ENCODE measurements around the gene TMEM51. TPM values are rescaled to one million over a fixed set of nuclear protein-coding genes. Genes with fewer than 3 reads are reported as not detected.

The TMEM51 gene
- total RNA-seq, 1 donor, result 1.0 TPM

DNA sequence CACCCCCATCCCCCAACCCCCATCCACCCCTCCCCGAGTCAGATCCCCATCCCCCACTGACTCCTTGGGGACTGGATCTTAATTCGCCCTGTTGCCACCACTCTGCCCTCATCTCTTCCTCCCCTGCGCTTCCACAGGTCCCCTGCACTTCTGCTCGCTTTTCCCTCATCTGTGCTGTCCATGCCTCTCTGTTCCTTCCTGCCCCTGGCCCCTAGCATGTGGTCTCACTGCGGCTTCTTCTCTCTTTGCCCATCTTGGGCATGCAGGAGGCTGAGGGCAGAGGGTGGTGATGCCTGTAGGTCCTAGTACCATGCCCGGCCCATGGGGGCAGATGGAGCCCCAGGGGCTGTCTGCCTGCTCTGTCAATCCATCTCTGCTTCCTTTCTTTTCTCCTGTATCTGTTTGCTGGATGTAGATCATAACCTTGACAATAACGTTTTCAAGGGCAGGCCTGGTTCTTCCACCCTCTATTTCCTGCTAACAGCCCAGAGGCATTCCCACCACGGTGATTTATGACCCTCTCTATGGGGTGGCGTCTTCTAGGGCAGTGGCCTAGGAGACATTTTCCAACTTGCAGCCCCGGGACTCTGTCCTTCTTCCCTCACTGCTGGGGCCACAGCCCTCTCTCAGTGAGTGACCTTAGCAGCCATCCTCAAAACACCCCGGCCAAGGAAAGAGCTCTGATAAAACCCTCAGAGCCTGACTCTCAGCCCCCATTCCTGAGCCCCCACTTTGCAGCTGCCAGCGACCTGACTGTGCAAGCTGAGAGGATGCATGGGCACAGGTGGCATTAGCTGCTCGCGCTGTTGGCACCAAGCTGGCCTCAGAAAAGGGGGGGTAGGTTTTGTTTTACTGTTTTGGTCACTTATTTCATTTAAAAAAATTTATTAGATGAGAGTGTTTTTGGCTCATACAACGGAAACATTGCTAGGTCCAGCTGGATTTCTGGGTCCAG is 33.9 kb downstream of the TMEM51 start:
- Histone ChIP-seq H3K27me3 (ENCODE audit: insufficient read depth, low read length) (no peaks in the 10 kb centered on the region), H3K4me1 (ENCODE audit: insufficient read depth, low read length) (no peaks in the 10 kb centered on the region), H3K4me3 (ENCODE audit: low read length) (no peak overlapping the region), H3K9me3 (ENCODE audit: low read depth, low read length) (no peaks in the 10 kb centered on the region)

DNA sequence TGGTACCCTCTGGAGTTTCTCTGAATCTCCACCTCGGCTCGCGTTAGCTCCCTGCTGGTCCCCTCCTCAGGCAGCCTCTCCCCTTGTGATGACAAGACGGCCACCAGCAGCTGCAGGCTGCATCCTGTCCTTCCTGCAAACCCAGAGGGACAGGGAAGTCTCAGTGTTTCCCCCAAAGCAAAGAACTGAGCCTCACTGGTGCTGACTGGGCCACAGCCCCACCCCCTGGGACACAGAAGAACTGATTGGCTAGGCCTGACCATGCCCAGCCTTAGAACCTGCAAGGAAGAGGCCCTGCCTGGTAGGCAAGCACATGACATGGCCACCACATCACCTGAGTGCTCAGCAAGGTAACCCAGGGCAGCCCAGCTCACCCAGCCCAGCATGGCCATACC is 34.6 kb downstream of the TMEM51 start:
- Histone ChIP-seq H3K27me3 (ENCODE audit: insufficient read depth, low read length) (no peaks in the 10 kb centered on the region), H3K4me3 (ENCODE audit: low read length) (no peak overlapping the region), H3K9me3 (ENCODE audit: low read depth, low read length) (no peaks in the 10 kb centered on the region), H3K4me1 (ENCODE audit: insufficient read depth, low read length) (no peaks in the 10 kb centered on the region)

DNA sequence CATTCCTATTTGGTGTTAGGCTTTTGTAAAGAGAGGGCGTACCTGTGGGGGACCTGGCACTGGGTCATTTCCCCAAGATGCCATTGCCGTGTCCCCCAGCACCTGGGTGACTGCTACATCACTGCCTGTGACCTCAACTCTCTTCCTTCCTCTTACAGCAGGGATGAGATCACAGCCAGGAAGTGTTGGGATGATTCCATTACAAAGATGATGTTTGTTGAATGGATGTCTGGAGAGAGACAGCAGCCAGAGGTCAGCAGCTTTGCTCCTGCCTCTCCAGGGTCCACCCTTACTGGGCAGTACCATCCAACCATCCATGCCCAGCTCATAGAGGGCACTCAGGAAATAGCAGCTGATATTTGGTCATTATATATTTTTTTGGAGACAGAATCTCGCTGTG is 35.1 kb downstream of the TMEM51 start:
- Histone ChIP-seq H3K4me1 (ENCODE audit: insufficient read depth, low read length) (no peaks in the 10 kb centered on the region), H3K9me3 (ENCODE audit: low read depth, low read length) (no peaks in the 10 kb centered on the region), H3K4me3 (ENCODE audit: low read length) (no peak overlapping the region), H3K27me3 (ENCODE audit: insufficient read depth, low read length) (no peaks in the 10 kb centered on the region)

DNA sequence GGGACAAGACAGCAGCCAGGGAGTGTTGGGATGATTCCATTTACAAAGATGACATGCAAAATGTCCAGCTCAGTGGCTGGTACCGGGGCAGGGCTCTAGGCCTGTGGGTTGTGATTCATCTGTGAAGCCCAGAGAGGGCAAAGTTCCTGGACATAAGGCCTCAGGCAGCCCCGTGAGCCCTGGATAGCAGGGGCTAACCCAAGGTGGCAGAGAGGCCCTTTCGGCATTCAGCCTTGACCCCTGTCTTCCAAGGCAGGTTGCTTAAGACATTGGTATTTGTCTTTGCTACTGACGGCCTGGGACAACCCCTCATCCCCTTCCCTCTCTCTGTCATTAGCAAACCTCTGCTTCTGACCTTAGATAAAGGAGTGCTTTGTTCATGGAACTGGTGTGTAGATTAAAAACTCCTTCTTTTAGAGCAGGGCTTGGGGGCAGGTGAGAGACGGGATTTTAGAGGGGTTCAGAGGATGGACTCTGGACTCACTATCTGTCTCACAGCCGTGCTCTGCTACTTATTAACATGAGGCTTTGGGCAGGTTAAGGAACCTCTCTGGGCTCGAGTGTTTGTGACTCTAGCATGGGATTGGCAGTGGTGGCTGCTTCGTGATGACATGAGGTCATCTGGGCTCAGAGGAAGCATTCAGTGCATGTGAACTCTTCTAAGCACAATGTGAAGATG is 36.3 kb downstream of the TMEM51 start:
- Histone ChIP-seq H3K27me3 (ENCODE audit: insufficient read depth, low read length) (no peaks in the 10 kb centered on the region), H3K9me3 (ENCODE audit: low read depth, low read length) (no peaks in the 10 kb centered on the region), H3K4me3 (ENCODE audit: low read length) (no peak overlapping the region), H3K4me1 (ENCODE audit: insufficient read depth, low read length) (no peaks in the 10 kb centered on the region)

DNA sequence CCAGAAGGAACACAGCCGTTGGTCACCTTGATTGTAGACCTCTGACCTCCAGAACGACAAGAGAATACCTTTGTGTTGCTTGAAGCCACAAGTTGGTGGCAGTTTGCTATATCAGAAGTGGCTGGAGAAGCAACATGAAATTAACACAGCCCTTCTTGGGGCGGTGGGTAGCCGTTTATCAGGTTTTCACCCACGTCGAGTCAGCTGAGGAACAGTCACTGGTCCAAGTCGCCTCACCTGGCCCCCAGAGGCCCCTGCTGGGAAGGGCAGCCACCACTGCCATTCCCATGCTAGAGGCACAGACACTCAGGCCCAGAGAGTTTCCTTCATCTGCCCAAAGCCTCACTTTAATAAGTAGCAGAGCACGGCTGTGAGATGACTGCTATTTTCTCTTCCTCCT is 37.7 kb downstream of the TMEM51 start:
- Histone ChIP-seq H3K4me3 (ENCODE audit: low read length) (no peak overlapping the region), H3K9me3 (ENCODE audit: low read depth, low read length) (no peaks in the 10 kb centered on the region), H3K27me3 (ENCODE audit: insufficient read depth, low read length) (no peaks in the 10 kb centered on the region), H3K4me1 (ENCODE audit: insufficient read depth, low read length) (no peaks in the 10 kb centered on the region)

DNA sequence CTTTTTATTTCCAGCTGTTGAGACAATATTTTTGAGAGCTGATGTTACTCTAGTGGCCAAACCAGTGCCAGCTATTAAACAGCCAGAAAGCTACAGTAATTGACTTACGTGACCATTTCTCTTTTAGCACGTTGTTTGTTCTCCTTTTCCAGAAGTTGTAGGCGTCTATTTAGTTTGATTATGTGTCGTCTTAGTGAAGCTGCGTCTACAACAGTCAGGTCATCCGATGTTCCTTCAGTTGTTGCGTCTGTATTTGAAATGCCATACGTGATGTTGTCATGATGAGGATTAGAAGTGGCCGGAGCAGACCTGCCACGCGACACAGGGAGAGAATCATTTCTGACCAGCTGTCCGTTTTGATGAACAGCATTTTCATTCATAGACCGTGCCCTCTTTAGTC is 38.2 kb downstream of the TMEM51 start:
- no peaks in the 10 kb centered on the region for H3K4me1 ChIP-seq (ENCODE audit: insufficient read depth, low read length)
- H3K27me3 ChIP-seq (ENCODE audit: insufficient read depth, low read length), result no peaks in the 10 kb centered on the region
- no peak overlapping the region for H3K4me3 ChIP-seq (ENCODE audit: low read length)
- H3K9me3 ChIP-seq (ENCODE audit: low read depth, low read length), result no peaks in the 10 kb centered on the region

DNA sequence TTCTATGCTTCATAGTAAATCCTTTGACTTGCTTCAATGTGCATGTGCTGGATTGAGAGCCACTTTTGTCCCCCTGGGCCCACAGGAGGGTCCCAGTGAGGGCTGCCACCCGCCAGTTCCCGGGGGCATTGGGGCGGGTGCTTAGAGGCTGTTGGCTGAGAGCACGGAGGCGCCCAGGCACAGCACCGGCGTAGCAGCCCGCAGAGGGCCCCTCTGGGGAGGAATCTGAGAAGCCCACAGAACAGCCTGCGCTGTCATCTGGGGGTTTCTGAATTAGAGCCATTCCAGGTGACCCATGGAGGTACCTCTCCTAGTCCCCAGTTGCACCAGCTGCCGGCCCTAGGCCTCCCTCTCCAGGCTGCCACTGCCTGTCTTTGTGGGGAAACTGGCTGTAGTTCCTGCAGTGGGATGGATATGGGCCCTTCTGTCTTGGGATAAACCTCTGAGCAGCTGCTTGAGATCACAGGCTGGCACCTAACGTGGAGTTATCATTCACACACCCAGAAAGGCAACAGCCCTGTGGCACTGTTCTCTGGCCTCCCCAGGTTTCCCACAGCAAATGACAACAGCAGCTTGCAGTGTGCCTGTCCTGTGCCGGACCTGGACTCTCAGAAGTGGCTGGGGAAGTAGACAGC is 39.5 kb downstream of the TMEM51 start:
- Histone ChIP-seq H3K4me3 (ENCODE audit: low read length) (no peak overlapping the region), H3K4me1 (ENCODE audit: insufficient read depth, low read length) (no peaks in the 10 kb centered on the region), H3K9me3 (ENCODE audit: low read depth, low read length) (no peaks in the 10 kb centered on the region), H3K27me3 (ENCODE audit: insufficient read depth, low read length) (no peaks in the 10 kb centered on the region)

DNA sequence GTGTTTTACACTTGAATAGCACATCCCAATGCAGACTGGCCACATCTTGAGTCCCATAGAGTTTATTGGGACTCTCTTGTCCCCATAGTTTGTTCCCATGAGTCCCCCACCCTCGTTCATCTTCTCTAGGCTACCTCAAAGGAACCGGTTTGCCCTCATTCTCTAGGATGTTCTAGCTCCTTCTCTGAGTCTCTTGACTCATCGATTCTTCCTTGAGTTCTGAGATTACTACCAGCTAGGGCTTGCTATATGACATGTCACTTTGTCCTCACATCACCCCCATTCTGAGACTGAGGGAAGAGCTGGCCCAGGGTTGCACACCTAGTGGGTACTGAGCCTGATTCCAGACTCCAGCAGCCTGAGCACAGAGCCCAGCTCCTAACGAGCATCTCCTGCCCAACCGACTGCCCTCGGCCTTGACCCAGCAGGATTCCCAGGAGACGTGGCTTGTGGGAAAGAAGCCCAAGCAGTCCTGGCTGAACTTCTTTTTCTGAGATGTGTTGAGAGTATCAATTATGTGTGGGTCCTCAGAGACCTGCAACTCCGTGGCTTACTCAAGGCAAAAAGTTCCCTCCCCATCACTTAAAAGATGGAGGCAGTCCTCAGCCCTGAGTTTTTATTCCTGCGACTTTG is 42.0 kb downstream of the TMEM51 start:
- H3K9me3 ChIP-seq (ENCODE audit: low read depth, low read length), result no peaks in the 10 kb centered on the region
- no peaks in the 10 kb centered on the region for H3K4me1 ChIP-seq (ENCODE audit: insufficient read depth, low read length)
- no peaks in the 10 kb centered on the region for H3K27me3 ChIP-seq (ENCODE audit: insufficient read depth, low read length)
- no peak overlapping the region for H3K4me3 ChIP-seq (ENCODE audit: low read length)

DNA sequence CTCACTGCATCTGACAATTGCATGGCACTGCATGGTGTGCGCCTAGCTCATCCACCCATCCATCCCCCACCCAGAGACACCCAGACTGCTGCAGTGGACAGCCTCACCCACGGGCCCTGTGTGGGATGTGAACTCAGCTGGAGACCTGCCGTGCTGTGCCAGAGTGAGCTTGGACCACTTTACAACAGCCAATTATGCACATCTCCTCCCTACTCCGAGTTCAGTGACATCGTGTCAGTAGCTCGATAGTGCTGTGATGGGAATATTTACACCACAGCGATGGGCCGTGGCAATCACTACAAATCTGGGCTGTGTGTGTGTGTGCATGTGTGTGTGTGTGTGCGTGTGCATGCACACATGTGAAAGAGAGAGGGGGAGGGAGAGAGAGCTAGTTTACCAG is 42.5 kb downstream of the TMEM51 start:
- no peaks in the 10 kb centered on the region for H3K27me3 ChIP-seq (ENCODE audit: insufficient read depth, low read length)

DNA sequence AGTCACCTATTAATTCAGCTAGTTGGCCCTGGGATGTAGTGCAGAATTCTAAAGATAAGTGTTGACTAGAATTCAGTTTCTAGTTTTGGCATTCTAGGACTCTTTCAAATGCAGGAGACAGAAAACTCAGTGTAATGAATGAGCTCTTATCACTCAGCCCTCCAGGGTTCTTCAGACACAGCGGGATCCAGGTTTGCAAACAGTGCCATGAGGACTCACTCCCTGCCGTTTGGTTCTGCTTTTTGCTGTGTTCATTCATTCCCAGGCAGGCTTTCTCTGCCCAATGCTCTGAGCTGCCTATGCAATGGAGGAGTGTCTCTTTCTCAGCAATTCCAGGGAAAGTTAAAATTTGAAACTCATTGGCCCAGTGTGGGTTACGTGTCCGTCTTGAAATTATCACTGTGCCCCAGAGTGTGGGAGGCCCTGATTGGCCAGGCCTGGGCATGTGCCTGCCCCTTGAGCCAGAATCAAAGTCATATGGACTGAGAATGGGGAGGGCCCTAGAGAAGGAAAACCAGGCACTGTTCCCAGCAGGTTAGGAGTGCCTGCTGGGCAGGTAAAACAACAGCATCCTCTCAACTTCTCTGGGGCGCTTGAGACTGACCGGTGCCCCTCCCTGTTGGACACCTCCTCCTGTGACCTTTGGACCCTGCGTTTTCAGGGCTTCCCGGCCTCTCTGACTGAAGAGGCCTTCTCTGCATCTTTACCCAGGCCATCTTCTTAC is 43.4 kb downstream of the TMEM51 start:
- H3K27me3 ChIP-seq (ENCODE audit: insufficient read depth, low read length), result no peaks in the 10 kb centered on the region
- H3K9me3 ChIP-seq (ENCODE audit: low read depth, low read length), result no peaks in the 10 kb centered on the region
- H3K4me1 ChIP-seq (ENCODE audit: insufficient read depth, low read length), result no peaks in the 10 kb centered on the region
- no peak overlapping the region for H3K4me3 ChIP-seq (ENCODE audit: low read length)

More for the DNA sequence above, 42.5 kb downstream of the TMEM51 start:
- H3K9me3 ChIP-seq (ENCODE audit: low read depth, low read length), result no peaks in the 10 kb centered on the region
- no peak overlapping the region for H3K4me3 ChIP-seq (ENCODE audit: low read length)
- H3K4me1 ChIP-seq (ENCODE audit: insufficient read depth, low read length), result no peaks in the 10 kb centered on the region

DNA sequence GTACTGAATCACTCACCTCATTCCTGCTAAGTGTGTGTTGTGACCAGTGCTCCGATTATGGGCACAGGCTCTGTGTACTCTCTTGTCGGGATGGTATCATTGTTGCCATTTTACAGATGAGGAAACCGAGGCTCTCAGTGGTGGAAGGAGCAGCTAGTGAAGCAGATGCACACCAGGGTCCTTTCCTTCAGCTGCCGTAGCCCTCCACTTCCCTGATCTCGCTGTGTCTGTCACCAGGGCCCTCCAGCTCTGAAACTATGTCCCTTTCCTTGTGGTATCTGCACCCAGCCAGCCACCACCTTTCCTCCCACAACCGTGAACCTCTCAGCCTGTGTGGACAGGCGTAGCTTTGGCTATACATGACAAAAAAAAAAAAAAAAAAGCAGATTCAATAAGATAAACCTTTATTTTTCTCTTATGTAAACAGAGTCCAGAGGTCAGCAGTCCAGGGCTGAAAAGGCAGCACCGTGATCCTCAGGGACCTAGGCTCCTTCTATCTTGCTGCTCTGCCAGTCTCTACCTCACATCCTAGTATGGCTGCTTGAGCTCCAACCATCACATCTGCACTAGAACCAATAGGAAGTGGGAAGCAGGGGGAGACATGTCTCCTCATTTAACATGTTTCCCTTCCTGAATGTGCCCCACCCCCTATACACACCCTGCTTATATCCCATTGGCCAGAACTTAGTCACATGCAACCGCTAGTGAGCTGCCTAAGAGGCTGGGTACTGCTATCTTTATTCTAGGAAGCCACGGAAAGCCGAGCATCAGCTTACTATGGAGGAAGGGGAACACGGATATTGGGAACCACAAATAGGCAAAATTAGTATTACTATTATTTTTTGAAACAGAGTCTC is 44.3 kb downstream of the TMEM51 start:
- no peaks in the 10 kb centered on the region for H3K4me1 ChIP-seq (ENCODE audit: insufficient read depth, low read length)
- H3K4me3 ChIP-seq (ENCODE audit: low read length), result no peak overlapping the region
- H3K27me3 ChIP-seq (ENCODE audit: insufficient read depth, low read length), result no peaks in the 10 kb centered on the region
- H3K9me3 ChIP-seq (ENCODE audit: low read depth, low read length), result no peaks in the 10 kb centered on the region

DNA sequence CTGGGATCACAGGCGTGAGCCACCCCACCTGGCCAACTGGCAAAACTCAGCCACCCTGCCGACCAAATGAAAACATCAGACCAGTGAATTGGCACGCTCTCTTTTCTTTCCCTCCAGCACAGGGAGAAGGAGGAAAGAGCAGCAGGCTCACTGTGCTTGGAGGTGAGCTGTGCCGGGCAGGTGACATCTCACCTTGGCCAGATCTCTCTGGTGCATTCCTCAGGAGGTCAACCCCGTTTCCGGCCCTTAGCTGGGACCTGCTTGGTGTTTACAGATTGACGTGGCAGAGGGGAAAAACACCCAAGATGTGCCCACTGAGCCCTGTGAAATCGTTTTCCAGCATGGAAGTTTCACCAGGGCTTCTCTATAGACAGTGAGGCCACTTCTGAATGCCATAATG is 45.1 kb downstream of the TMEM51 start:
- Histone ChIP-seq H3K4me3 (ENCODE audit: low read length) (no peak overlapping the region), H3K9me3 (ENCODE audit: low read depth, low read length) (no peaks in the 10 kb centered on the region), H3K4me1 (ENCODE audit: insufficient read depth, low read length) (no peaks in the 10 kb centered on the region), H3K27me3 (ENCODE audit: insufficient read depth, low read length) (no peaks in the 10 kb centered on the region)

DNA sequence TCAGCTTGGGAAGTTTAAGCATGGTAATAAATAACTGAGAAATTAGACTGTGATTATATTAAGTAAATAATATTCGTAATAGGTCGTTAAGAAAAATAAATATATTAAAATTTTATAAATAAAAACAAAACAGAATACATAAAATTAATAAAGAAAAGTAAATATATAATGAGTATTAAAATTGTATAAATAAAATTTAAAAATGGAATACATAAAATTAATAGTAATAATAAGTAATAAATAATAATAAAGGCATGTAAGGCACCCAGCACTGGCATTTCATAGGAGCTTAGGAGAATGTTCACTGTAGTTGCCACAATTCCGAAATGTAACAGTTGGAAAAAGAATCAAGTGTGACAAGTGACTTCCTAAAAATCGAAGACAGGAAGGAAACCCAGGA is 47.7 kb downstream of the TMEM51 start:
- no peaks in the 10 kb centered on the region for H3K27me3 ChIP-seq (ENCODE audit: insufficient read depth, low read length)
- H3K9me3 ChIP-seq (ENCODE audit: low read depth, low read length), result no peaks in the 10 kb centered on the region
- H3K4me1 ChIP-seq (ENCODE audit: insufficient read depth, low read length), result no peaks in the 10 kb centered on the region
- no peak overlapping the region for H3K4me3 ChIP-seq (ENCODE audit: low read length)
